Ovary (tissue), 3 donors: ENCODE data around the gene RIF1.

Source experiments
- EP300 ChIP-seq: sonication (generic); formaldehyde crosslinking; IDR thresholded peaks from one replicate; pipeline ENCODE4 v1.6.1; 2017; ENCODE audit warnings: antibody characterized with exemption
- POLR2A ChIP-seq: fragments of 450-650 bp; IDR thresholded peaks from one replicate; pipeline ENCODE4 v1.6.1; 2017; ENCODE audit warnings: antibody characterized with exemption, mild to moderate bottlenecking, moderate library complexity
- TF ChIP-seq, protein P1 (sequence below), 3 donors: fragments of 450-650 bp in 2 of 3; fragments of 200-600 bp in 1 of 3; IDR thresholded peaks; one replicate each; pipeline versions ENCODE4 v1.5.1 to v1.8.0; 2016 to 2022; ENCODE audit warnings: antibody characterized with exemption in 3 of 3, mild to moderate bottlenecking in 1 of 3
- donor health status: DM: no; HTN: no; CAD: no.

DNA sequence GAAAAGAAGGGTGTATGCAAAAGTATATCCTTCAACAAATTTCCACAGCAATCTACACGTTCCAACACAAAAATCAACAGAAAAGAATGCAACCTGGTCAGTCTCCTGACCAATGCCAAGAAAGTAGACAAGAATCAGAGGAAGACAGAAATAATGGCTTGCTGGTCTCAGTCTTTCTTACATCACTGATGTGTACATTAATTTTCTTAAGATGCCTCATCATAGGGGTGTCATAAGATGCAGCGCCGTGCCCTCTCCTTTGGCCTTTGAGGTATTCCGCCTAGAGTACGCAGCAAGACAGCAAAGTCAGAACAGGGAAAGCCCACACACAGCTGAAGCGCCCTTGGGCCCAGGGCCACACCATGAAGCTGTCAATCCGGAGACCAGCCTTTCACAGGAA, 112.9 kb downstream of the RIF1 start:
- TF ChIP-seq, protein P1, sequence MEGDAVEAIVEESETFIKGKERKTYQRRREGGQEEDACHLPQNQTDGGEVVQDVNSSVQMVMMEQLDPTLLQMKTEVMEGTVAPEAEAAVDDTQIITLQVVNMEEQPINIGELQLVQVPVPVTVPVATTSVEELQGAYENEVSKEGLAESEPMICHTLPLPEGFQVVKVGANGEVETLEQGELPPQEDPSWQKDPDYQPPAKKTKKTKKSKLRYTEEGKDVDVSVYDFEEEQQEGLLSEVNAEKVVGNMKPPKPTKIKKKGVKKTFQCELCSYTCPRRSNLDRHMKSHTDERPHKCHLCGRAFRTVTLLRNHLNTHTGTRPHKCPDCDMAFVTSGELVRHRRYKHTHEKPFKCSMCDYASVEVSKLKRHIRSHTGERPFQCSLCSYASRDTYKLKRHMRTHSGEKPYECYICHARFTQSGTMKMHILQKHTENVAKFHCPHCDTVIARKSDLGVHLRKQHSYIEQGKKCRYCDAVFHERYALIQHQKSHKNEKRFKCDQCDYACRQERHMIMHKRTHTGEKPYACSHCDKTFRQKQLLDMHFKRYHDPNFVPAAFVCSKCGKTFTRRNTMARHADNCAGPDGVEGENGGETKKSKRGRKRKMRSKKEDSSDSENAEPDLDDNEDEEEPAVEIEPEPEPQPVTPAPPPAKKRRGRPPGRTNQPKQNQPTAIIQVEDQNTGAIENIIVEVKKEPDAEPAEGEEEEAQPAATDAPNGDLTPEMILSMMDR (IDR thresholded peaks at IDR 0.05) = no peak
- no peak for TF ChIP-seq POLR2A
- no peak for TF ChIP-seq EP300
